Measurements from ENCODE around the gene SMG6.
"Not testable (repeated sequence)": the region's sequence is repeated elsewhere in the genome, so short reads cannot be mapped to it uniquely, and the experiment has no call there.

The SMG6 gene

DNA sequence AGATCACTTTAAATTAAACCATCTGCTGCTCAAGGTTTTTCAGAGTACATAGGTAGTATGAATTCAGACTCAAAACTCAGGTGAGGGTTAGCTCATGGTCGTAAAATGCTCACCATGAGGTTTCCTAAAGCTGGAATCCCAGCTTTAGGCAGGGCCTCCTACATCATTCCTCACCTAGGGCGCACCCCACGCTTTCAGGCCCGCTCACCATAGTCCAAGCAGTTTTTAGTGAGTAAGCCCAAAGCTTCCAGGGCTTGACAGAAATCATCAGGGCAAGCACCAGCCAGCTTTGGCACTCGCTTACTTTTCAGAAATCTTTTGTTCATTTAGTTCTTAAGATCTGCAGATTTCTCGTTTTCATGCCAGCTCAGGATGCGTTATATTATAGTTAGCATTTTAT, 158.9 kb downstream of the SMG6 start:
- no peaks in the 10 kb centered on the region for H3K9me3 Mint-ChIP-seq
- ATAC-seq (ENCODE audit: low read depth) (no peak), DNase-seq (ENCODE audit: low spot score in 2 of 2) (no peak)
- H3K4me1 Mint-ChIP-seq: no peaks in the 10 kb centered on the region
- peaks cover 6% of the 10 kb centered on the region for H3K36me3 Mint-ChIP-seq
- no peaks in the 10 kb centered on the region for H3K27me3 Mint-ChIP-seq
- no peak overlapping the region for H3K27ac Mint-ChIP-seq
- H3K4me3 Mint-ChIP-seq: no peak overlapping the region

DNA sequence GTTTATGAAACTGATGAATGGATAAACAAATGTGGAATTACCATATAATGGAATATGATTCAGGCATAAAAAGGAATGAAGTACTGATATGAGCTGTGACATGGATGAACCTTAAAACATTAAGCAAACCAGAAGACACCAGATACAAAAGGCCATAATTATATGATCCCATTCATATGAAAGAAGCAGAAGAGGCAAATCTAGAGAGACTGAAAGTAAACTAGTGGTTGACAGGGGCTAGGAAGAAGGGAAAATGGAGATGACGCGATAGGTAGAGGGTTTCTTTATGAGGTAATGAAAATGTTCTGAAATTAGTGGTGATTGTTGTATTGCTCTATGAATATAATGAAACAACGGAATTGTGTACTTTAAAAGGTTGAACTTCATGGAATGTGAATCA, 160.3 kb downstream of the SMG6 start:
- no peak overlapping the region for H3K4me3 Mint-ChIP-seq
- H3K27me3 Mint-ChIP-seq: no peaks in the 10 kb centered on the region
- ATAC-seq (ENCODE audit: low read depth): no peak
- no peaks in the 10 kb centered on the region for H3K9me3 Mint-ChIP-seq
- DNase-seq (ENCODE audit: low spot score in 2 of 2): no peak
- no peak overlapping the region for H3K27ac Mint-ChIP-seq
- H3K4me1 Mint-ChIP-seq: peaks cover 4% of the 10 kb centered on the region
- H3K36me3 Mint-ChIP-seq: peaks cover 3% of the 10 kb centered on the region

DNA sequence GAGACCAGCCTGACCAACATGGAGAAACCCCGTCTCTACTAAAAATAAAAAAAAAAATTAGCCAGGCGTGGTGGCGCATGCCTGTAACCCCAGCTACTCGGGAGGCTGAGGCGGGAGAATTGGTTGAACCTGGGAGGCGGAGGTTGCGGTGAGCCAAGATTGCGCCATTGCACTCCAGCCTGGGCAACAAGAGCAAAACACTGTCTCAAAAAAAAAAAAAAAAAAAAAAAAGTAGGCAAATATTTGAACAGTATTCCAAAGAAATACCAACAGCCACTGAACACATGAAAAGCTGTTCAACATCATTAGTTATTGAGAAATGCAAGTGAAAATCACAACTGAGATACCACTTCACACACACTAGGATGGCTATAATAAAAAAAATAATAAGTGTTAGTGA, 160.9 kb downstream of the SMG6 start:
- not testable (repeated sequence) for ATAC-seq (ENCODE audit: low read depth); H3K4me3 Mint-ChIP-seq

DNA sequence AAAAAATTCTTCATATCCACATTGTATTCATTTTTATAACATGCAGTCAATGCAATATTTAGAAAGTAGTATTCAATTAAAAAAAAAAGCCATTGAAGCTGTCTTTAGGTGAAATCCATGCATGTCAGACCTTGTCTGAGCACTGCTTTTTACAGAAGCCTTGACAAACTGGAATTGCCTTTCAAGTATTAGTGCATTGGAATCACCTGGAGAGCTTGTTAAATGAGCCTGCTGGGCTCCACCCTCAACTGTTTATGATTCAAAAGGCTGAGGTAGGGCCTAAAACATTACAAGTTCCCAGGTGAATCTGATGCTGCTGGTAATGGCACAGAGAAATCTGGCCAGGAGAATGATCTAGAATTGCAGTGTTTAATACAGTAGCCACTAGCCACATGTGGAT, 162.9 kb downstream of the SMG6 start:
- H3K9me3 Mint-ChIP-seq: no peaks in the 10 kb centered on the region

More for the DNA sequence above, 160.9 kb downstream of the SMG6 start:
- DNase-seq (ENCODE audit: low spot score in 2 of 2); H3K27ac Mint-ChIP-seq; H3K36me3 Mint-ChIP-seq; H3K9me3 Mint-ChIP-seq; H3K27me3 Mint-ChIP-seq: not testable (repeated sequence)
- H3K4me1 Mint-ChIP-seq: peaks cover 11% of the 10 kb centered on the region

DNA sequence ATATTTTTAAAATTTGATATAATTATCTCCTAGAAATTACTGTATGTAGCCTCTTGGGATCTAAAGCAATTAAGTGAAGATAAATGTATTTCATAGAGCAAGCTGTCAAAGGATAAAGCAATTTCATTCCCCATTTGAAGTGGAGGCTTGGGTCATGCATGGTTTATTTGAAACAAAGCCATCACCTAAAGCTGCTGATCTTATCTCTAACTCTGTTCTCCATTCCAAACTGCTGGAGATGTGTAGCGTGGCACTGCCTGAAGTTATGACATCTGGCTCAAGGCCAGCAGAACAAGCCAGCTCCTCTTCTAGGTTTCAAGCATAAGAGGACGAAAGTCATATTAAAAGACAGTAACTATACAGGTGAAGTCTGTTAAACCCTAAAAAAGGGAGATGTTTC, 164.8 kb downstream of the SMG6 start:
- ATAC-seq (ENCODE audit: low read depth) (no peak), DNase-seq (ENCODE audit: low spot score in 2 of 2) (no peak)
- Mint-ChIP-seq H3K27ac (no peak overlapping the region), H3K4me3 (no peak overlapping the region), H3K27me3 (no peaks in the 10 kb centered on the region), H3K4me1 (peaks cover 16% of the 10 kb centered on the region), H3K36me3 (peaks cover 3% of the 10 kb centered on the region), H3K9me3 (no peaks in the 10 kb centered on the region)

More for the DNA sequence above, 162.9 kb downstream of the SMG6 start:
- Mint-ChIP-seq H3K4me1 (peaks cover 16% of the 10 kb centered on the region), H3K27ac (no peak overlapping the region), H3K27me3 (no peaks in the 10 kb centered on the region), H3K36me3 (peaks cover 3% of the 10 kb centered on the region), H3K4me3 (no peak overlapping the region)
- no peak for ATAC-seq (ENCODE audit: low read depth)
- DNase-seq (ENCODE audit: low spot score in 2 of 2): no peak

DNA sequence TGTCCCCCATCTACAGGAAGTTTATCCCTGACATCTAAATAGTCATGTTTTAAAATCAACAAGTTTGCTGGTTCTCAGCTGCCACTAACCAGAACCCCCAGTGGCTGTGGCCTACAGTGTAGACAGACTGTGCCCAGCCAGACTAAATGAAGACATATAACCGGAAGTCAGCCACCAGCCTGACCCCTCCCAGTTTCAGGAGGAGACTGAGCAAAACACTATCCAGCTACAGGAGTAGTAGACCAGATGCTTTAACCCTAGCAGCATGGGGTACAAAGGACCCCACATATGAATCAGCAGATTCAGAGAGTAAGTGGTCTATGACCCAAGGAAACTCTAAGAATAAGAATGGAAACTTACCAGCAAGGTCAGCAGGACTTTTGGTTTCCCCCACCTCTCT, 165.3 kb downstream of the SMG6 start:
- ATAC-seq (ENCODE audit: low read depth) (peak; percentile 63), DNase-seq (ENCODE audit: low spot score in 2 of 2) (no peak)
- no peaks in the 10 kb centered on the region for H3K9me3 Mint-ChIP-seq
- H3K4me1 Mint-ChIP-seq: peaks cover 16% of the 10 kb centered on the region
- peaks cover 1% of the 10 kb centered on the region for H3K36me3 Mint-ChIP-seq
- H3K4me3 Mint-ChIP-seq: no peak overlapping the region
- no peaks in the 10 kb centered on the region for H3K27me3 Mint-ChIP-seq
- peak overlapping the region; percentile 9 for H3K27ac Mint-ChIP-seq

DNA sequence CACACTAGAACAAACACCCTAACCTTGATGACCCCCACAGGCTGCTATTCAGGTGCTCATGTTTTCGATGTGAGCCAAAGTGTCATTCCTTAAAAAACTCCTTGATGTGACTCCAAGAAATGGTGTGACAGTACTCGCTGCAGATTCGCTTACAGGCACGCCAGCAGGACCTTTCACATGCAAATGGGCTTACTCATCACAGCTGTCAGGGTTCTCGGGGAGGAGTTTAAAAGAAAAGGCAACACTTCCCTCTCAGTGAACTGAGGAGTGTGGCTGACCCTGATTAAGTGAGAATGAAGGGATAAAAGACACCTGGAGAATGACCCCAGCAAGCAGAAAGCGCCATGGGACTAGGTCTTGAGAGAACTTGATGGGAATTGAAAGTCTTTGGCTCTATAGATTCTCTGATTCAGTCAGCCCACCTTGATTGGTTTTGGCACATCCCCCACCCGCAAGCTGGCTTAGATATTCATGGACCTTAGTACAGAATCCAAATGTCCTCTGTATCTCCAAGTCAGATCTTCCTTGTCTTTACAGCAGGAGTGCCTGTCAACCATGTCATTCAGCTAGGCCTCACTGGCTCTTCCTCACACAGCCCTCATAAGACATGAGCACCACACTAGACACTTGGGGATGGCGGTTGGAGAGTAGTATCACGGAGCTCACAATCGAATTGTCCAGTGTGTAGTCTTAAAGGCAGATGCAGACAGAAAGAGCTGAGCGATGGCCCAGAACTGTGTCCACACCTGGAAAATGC, 166.1 kb downstream of the SMG6 start:
- H3K4me3 Mint-ChIP-seq: no peak overlapping the region
- ATAC-seq (ENCODE audit: low read depth) (peak; percentile 94), DNase-seq (ENCODE audit: low spot score in 2 of 2) (peak in 1 of 2 donors; percentile 7)
- no peaks in the 10 kb centered on the region for H3K36me3 Mint-ChIP-seq
- H3K9me3 Mint-ChIP-seq: no peaks in the 10 kb centered on the region
- peak overlapping the region; percentile 35 for H3K27ac Mint-ChIP-seq
- peaks cover 16% of the 10 kb centered on the region for H3K4me1 Mint-ChIP-seq
- H3K27me3 Mint-ChIP-seq: no peaks in the 10 kb centered on the region

DNA sequence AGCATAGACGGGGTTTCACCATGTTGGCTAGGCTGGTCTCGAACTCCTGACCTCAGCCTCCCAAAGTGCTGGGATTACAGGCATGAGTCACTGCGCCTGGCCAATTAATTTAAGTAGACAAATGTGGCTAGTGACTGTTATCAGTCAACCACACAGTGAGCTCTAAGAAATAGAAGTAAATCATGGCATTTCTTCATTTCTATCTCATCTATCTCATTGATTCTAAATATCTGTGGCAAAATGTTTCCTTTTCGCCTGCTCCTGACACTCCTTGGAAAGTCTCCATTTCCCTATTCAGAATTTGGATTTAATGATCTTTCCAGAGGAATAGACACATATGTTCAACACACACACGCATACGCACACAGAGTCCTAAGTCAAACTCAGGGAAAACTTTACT, 167.3 kb downstream of the SMG6 start:
- H3K27ac Mint-ChIP-seq: no peak overlapping the region
- H3K9me3 Mint-ChIP-seq: no peaks in the 10 kb centered on the region
- H3K36me3 Mint-ChIP-seq: no peaks in the 10 kb centered on the region
- DNase-seq (ENCODE audit: low spot score in 2 of 2) (no peak), ATAC-seq (ENCODE audit: low read depth) (no peak)
- no peak overlapping the region for H3K4me3 Mint-ChIP-seq
- peaks cover 16% of the 10 kb centered on the region for H3K4me1 Mint-ChIP-seq
- H3K27me3 Mint-ChIP-seq: no peaks in the 10 kb centered on the region

DNA sequence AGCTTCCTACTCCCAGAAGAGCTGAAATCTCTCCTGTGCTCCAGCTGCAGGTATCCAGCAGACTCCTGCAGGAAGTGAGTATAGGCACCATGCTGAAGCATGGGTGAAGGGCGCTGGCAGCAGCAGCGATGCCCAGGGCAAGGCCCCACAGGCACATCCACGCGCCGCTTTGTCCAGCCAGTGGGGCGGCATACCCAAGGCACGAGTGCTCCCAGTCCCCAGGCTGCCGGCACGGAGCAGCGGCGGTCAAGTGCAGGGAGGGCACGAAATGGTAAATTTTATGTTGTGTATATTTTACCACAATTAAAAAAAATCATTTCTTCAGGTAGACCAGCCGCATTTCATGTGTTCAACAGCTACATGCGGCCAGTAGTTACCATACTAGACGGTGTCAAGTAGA, 175.6 kb downstream of the SMG6 start:
- Mint-ChIP-seq H3K9me3 (no peaks in the 10 kb centered on the region), H3K4me3 (no peak overlapping the region), H3K27me3 (no peaks in the 10 kb centered on the region), H3K27ac (no peak overlapping the region), H3K36me3 (peaks cover 9% of the 10 kb centered on the region), H3K4me1 (peaks cover 15% of the 10 kb centered on the region)
- DNase-seq (ENCODE audit: low spot score in 2 of 2) (no peak), ATAC-seq (ENCODE audit: low read depth) (no peak)

DNA sequence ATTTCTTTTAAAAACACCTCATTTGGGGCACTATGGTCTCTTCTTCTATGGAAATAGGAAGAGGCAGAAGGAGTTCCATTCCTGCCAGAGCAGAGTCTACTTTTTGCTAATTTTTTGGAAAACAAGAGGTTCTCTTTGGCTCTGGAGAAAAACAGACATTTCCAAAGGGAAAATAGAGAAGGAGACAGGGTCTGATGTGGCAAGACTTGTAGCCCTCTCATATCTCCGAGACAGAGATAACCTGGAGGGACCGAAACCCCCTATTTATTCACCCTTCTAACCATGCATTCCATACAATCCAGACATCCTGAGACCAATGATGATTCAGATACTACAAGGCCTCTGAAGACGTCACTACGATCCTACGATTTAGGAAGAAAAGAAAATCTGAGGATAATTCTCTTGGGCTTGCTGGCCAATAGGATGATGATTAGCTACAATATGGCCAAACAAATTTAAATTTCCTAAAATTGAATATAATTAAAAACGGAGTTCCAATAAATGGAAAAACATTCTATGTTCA, 178.5 kb downstream of the SMG6 start:
- H3K36me3 Mint-ChIP-seq: peaks cover 16% of the 10 kb centered on the region
- no peaks in the 10 kb centered on the region for H3K27me3 Mint-ChIP-seq
- H3K9me3 Mint-ChIP-seq: no peaks in the 10 kb centered on the region
- H3K4me3 Mint-ChIP-seq: no peak overlapping the region
- H3K4me1 Mint-ChIP-seq: peaks cover 16% of the 10 kb centered on the region
- DNase-seq (ENCODE audit: low spot score in 2 of 2) (no peak), ATAC-seq (ENCODE audit: low read depth) (no peak)
- H3K27ac Mint-ChIP-seq: no peak overlapping the region

DNA sequence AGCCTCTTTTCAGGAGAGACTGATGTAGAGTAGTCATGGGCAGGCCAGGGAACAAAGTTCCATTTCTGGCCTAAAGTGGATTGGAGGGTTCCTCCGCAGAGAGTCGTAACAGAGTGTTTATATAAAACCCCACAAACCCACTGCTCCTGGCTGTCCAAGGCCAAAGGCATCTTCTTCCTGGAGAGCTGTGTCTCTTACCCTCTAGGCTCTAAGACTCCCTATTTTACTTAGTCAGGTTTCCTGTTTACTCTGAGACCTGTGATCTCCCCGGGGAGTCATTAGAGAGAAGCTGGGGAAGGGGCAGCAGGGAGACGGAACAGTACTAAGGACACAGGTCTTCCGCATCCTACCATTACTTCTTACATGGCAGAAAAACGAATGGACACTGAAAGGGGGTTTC, 179.2 kb downstream of the SMG6 start:
- DNase-seq (ENCODE audit: low spot score in 2 of 2) (no peak), ATAC-seq (ENCODE audit: low read depth) (no peak)
- Mint-ChIP-seq H3K9me3 (no peaks in the 10 kb centered on the region), H3K36me3 (peaks cover 20% of the 10 kb centered on the region), H3K4me1 (peaks cover 16% of the 10 kb centered on the region), H3K27me3 (no peaks in the 10 kb centered on the region), H3K27ac (peak overlapping the region; percentile 53), H3K4me3 (no peak overlapping the region)

DNA sequence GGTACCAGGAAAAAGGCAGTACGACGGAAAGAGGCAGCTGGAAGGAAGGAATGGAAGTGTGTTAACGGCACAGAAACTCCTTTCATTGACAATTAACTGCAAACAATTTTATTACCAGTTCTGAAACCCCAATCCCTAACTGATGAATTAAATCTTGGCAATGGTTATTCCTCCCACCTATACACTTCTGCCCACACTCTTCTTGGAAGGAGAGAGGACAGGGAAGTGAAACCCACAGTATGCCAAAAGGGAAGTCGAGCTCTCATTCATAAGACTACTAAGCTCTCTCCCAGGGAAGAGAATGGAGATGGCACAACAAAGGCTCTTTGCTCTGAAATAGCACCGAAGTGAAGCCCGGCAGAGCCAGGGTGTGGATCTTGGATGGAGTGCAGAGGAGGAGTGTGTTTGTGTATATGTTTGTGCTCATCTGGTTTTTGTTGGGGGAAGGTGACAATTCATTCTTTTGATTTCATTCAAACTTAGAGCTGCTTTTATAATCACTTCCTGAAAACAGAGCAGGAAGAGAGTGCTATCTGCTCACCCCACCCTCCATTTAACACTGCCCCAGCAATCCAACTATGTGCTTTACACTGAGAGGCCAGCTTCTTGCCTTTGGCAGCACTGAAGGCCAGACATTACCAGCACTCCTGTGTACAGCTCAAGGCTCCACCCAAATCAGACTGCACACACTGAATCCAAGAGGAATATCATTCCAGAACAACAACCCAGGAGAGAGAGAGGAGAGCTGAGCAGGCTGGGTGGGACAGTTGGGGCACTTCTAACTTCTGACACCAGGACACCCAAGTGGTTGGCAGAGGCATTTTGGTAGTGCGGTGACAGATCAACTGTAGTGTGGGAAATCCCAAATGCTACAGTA, 180.0 kb downstream of the SMG6 start:
- Mint-ChIP-seq H3K4me1 (peaks cover 16% of the 10 kb centered on the region), H3K27ac (peak overlapping the region; percentile 53), H3K27me3 (no peaks in the 10 kb centered on the region), H3K36me3 (peaks cover 20% of the 10 kb centered on the region), H3K4me3 (peak overlapping the region; percentile 39), H3K9me3 (no peaks in the 10 kb centered on the region)
- no peak for DNase-seq (ENCODE audit: low spot score in 2 of 2)
- ATAC-seq (ENCODE audit: low read depth): peak; percentile 82

DNA sequence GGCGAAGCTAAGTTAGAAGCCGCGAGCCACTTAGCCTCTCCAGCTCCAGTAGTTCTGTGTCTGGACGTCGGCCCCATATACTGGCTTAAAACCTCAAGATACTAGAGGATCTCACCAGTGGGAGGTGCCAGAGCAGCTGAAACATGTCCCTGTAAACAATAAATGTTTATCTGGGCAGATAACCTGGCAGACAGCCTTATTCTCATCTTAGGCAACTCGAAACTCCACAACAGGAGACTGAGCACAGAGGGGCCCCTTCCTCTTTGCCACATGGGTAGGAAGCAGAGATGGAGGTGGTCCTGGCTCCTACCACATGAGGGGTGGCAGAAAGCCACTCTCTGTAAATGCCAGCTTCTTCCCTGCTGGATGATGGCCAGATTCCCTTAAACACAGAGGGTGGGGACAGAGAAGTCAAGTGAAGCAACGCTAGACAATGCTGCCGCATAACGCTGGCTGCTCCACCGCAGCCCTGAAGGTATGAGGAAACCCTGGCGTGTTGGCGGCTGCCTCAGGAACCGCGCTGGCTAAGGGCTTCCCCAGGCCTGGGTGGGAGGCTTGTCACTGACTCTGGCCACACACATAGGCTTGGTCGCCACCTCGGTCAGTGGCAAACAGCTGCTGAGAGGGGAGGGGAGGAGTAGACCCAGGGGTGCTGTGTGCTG, 180.8 kb downstream of the SMG6 start:
- no peak overlapping the region for H3K27ac Mint-ChIP-seq
- H3K4me3 Mint-ChIP-seq: no peak overlapping the region
- H3K27me3 Mint-ChIP-seq: no peaks in the 10 kb centered on the region
- peaks cover 17% of the 10 kb centered on the region for H3K36me3 Mint-ChIP-seq
- DNase-seq (ENCODE audit: low spot score in 2 of 2): no peak
- no peaks in the 10 kb centered on the region for H3K9me3 Mint-ChIP-seq
- ATAC-seq (ENCODE audit: low read depth): no peak
- H3K4me1 Mint-ChIP-seq: peaks cover 16% of the 10 kb centered on the region
